ENCODE data around the gene TMEM125. TPM values are rescaled to one million over a fixed set of nuclear protein-coding genes. Genes with fewer than 3 reads are reported as not detected.

Gene TMEM125
- total RNA-seq, 2 donors from 2014 or later = 0.70 to 2.1 TPM

GRCh38 chr1:43316738-43317520 lies 47.1 kb downstream of the TMEM125 start:
- Histone ChIP-seq H3K36me3 (no peaks in the 10 kb centered on the region), H3K4me3 (no peak overlapping the region), H3K27me3 (no peaks in the 10 kb centered on the region), H3K27ac (no peak overlapping the region), H3K4me1 (no peaks in the 10 kb centered on the region), H3K9me3 (no peaks in the 10 kb centered on the region)
- no peak for TF ChIP-seq CTCF (IDR thresholded peaks at IDR 0.05)
- DNase-seq (ENCODE audit: low spot score) = no peak

GRCh38 chr1:43317817-43318471 lies 48.2 kb downstream of the TMEM125 start:
- Histone ChIP-seq H3K36me3 (no peaks in the 10 kb centered on the region), H3K9me3 (no peaks in the 10 kb centered on the region), H3K4me3 (no peak overlapping the region), H3K27ac (no peak overlapping the region), H3K27me3 (no peaks in the 10 kb centered on the region), H3K4me1 (no peaks in the 10 kb centered on the region)
- DNase-seq (ENCODE audit: low spot score) = no peak
- no peak for TF ChIP-seq CTCF (IDR thresholded peaks at IDR 0.05)

GRCh38 chr1:43318831-43319230 lies 49.0 kb downstream of the TMEM125 start:
- H3K4me1 ChIP-seq = no peaks in the 10 kb centered on the region
- no peaks in the 10 kb centered on the region for H3K27me3 ChIP-seq
- no peaks in the 10 kb centered on the region for H3K36me3 ChIP-seq
- H3K9me3 ChIP-seq = no peaks in the 10 kb centered on the region
- no peak overlapping the region for H3K27ac ChIP-seq
- no peak overlapping the region for H3K4me3 ChIP-seq
- no peak for DNase-seq (ENCODE audit: low spot score)
- TF ChIP-seq CTCF (IDR thresholded peaks at IDR 0.05) = no peak

GRCh38 chr1:43319288-43319687 lies 49.5 kb downstream of the TMEM125 start:
- no peak for TF ChIP-seq CTCF (IDR thresholded peaks at IDR 0.05)
- Histone ChIP-seq H3K4me1 (no peaks in the 10 kb centered on the region), H3K36me3 (no peaks in the 10 kb centered on the region), H3K4me3 (no peak overlapping the region), H3K27me3 (no peaks in the 10 kb centered on the region), H3K27ac (no peak overlapping the region), H3K9me3 (peaks cover 0 to under 1% of the 10 kb centered on the region in 2 donors)
- DNase-seq (ENCODE audit: low spot score) = no peak

- no peak overlapping the region for H3K27ac ChIP-seq
- TF ChIP-seq CTCF (IDR thresholded peaks at IDR 0.05) = no peak
- no peaks in the 10 kb centered on the region for H3K4me1 ChIP-seq
- H3K9me3 ChIP-seq = peaks cover 0 to 5% of the 10 kb centered on the region in 2 donors
- H3K27me3 ChIP-seq = no peaks in the 10 kb centered on the region
- no peaks in the 10 kb centered on the region for H3K36me3 ChIP-seq
- no peak overlapping the region for H3K4me3 ChIP-seq
- no peak for DNase-seq (ENCODE audit: low spot score)
These were observed 50.0 kb downstream of the TMEM125 start for GRCh38 chr1:43319766-43320165.
